Endothelial cell (in vitro differentiated cells): ENCODE data around the gene GMPR. TPM values are rescaled to one million over a fixed set of nuclear protein-coding genes. Genes with fewer than 3 reads are reported as not detected.

Experiments used
- DNase-seq: peaks from one replicate; pipeline ENCODE4 v3.0.0; 2021; ENCODE audit warnings: low spot score
- H3K27ac Mint-ChIP-seq: one replicate; pipeline ENCODE4 v1.8.0; 2021; ENCODE audit warnings: mixed read lengths, inconsistent platforms; ENCODE audit not compliant: unreplicated experiment
- H3K27me3 Mint-ChIP-seq: one replicate; pipeline ENCODE4 v1.8.0; 2021; ENCODE audit warnings: mild to moderate bottlenecking, moderate library complexity, mixed read lengths, inconsistent platforms; ENCODE audit not compliant: unreplicated experiment
- H3K36me3 Mint-ChIP-seq: one replicate; pipeline ENCODE4 v1.8.0; 2021; ENCODE audit warnings: mild to moderate bottlenecking, low read depth, mixed read lengths, inconsistent platforms; ENCODE audit not compliant: unreplicated experiment
- H3K4me1 Mint-ChIP-seq: one replicate; pipeline ENCODE4 v1.8.0; 2021; ENCODE audit warnings: mild to moderate bottlenecking, mixed read lengths, inconsistent platforms; ENCODE audit not compliant: unreplicated experiment
- H3K4me3 Mint-ChIP-seq: one replicate; pipeline ENCODE4 v1.8.0; 2021; ENCODE audit warnings: mild to moderate bottlenecking, mixed read lengths, inconsistent platforms; ENCODE audit not compliant: unreplicated experiment
- H3K9me3 Mint-ChIP-seq: one replicate; pipeline ENCODE4 v1.8.0; 2021; ENCODE audit warnings: mixed read lengths, inconsistent platforms; ENCODE audit not compliant: unreplicated experiment
- CTCF ChIP-seq: fragments of 200-600 bp; sonication (generic); IDR thresholded peaks from one replicate; pipeline ENCODE4 v1.5.0; 2021; ENCODE audit warnings: antibody characterized with exemption; ENCODE audit not compliant: unreplicated experiment
- total RNA-seq: library from RNA; stranded (reverse); fragmentation: NEBNext Ultra II Directional; extraction: Animal tissue kit (Norgen Biotek cat#: 25700); gene quantifications from one replicate; pipeline ENCODE4 v1.2.1, GENCODE V29; 2021; ENCODE audit not compliant: unreplicated experiment

The GMPR gene
- total RNA-seq, 1 donor from 2014 or later = 1.8 TPM

- no peak for TF ChIP-seq CTCF
- Mint-ChIP-seq H3K27ac (no peak overlapping the region), H3K27me3 (peaks cover 8% of the 10 kb centered on the region), H3K4me3 (no peak overlapping the region), H3K9me3 (no peaks in the 10 kb centered on the region), H3K36me3 (no peaks in the 10 kb centered on the region), H3K4me1 (peaks cover 7% of the 10 kb centered on the region)
- DNase-seq = no peak
These were observed 46.1 kb downstream of the GMPR start for GRCh38 chr6:16284472-16284871.

- DNase-seq = no peak
- H3K36me3 Mint-ChIP-seq = no peaks in the 10 kb centered on the region
- peaks cover 5% of the 10 kb centered on the region for H3K27me3 Mint-ChIP-seq
- TF ChIP-seq CTCF = no peak
- H3K4me1 Mint-ChIP-seq = no peaks in the 10 kb centered on the region
- no peak overlapping the region for H3K27ac Mint-ChIP-seq
- no peak overlapping the region for H3K4me3 Mint-ChIP-seq
- H3K9me3 Mint-ChIP-seq = no peaks in the 10 kb centered on the region
These were observed 47.2 kb downstream of the GMPR start for GRCh38 chr6:16285467-16286150.

GRCh38 chr6:16286151-16286522 lies 47.8 kb downstream of the GMPR start:
- Mint-ChIP-seq H3K27ac (no peak overlapping the region), H3K4me3 (no peak overlapping the region), H3K4me1 (no peaks in the 10 kb centered on the region), H3K9me3 (no peaks in the 10 kb centered on the region), H3K27me3 (peaks cover 5% of the 10 kb centered on the region), H3K36me3 (no peaks in the 10 kb centered on the region)
- peak; percentile 81 for TF ChIP-seq CTCF
- DNase-seq = peak; percentile 88

- H3K27ac Mint-ChIP-seq = no peak overlapping the region
- DNase-seq = no peak
- no peaks in the 10 kb centered on the region for H3K9me3 Mint-ChIP-seq
- no peak for TF ChIP-seq CTCF
- H3K36me3 Mint-ChIP-seq = no peaks in the 10 kb centered on the region
- peaks cover 5% of the 10 kb centered on the region for H3K27me3 Mint-ChIP-seq
- no peaks in the 10 kb centered on the region for H3K4me1 Mint-ChIP-seq
- H3K4me3 Mint-ChIP-seq = no peak overlapping the region
These were observed 49.8 kb downstream of the GMPR start for GRCh38 chr6:16288163-16288562.

- peaks cover 5% of the 10 kb centered on the region for H3K27me3 Mint-ChIP-seq
- H3K27ac Mint-ChIP-seq = no peak overlapping the region
- TF ChIP-seq CTCF = no peak
- no peaks in the 10 kb centered on the region for H3K36me3 Mint-ChIP-seq
- no peaks in the 10 kb centered on the region for H3K4me1 Mint-ChIP-seq
- DNase-seq = no peak
- no peak overlapping the region for H3K4me3 Mint-ChIP-seq
- no peaks in the 10 kb centered on the region for H3K9me3 Mint-ChIP-seq
These were observed 53.4 kb downstream of the GMPR start for GRCh38 chr6:16291739-16292138.
